Cerebellar cortex (tissue), 1 donor: Measurements from ENCODE around the gene MBD2.
"Not testable (repeated sequence)": the region's sequence is repeated elsewhere in the genome, so short reads cannot be mapped to it uniquely, and the experiment has no call there.

Experiments
- DNase-seq: peaks from one replicate; pipeline ENCODE4 v3.0.0-alpha.2; 2015; ENCODE audit warnings: low spot score

The MBD2 gene

DNA sequence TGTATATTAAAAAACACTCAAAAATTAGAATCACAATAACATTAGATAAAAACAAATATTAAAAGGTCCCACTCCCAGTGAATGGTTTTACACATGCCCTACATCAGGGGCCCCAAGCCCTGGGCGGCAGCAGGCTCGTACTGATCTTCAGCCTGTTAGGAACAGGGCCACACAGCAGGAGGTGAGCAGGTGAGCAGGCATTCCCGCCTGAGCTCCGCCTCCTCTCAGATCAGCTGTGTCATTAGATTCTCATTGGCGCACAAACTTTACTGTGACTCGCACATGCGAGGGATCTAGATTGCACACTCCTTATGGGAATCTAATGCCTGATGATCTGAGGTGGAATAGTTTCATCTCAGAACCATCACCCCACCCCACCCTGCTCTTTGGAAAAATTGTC lies 74.2 kb downstream of the MBD2 start:
- DNase-seq: no peak

GRCh38 chr18:54149078-54149697 lies 75.3 kb downstream of the MBD2 start:
- no peak for DNase-seq

- DNase-seq: no peak
Observed at GRCh38 chr18:54148678-54149077, 75.8 kb downstream of the MBD2 start.

GRCh38 chr18:54148151-54148550 lies 76.3 kb downstream of the MBD2 start:
- no peak for DNase-seq

DNA sequence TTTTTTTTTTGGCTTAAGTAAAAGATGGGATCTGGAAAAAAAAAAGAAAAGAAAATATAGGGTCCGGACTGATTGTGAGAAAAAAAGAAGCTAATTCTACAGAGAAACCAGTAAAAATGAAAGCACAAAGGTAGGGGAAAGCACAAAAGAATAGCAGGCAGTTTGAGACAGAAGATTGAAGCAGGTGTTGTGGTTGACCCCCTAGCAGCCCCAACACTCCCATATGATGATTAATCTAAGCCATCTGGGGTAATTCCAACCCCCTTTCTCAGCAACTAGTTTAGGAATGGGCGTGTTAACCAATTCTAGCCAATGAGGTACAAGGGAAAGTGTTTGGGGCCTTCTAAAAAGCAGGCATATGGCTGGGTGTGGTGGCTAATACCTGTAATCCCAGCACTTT lies 77.0 kb downstream of the MBD2 start:
- no peak for DNase-seq

DNA sequence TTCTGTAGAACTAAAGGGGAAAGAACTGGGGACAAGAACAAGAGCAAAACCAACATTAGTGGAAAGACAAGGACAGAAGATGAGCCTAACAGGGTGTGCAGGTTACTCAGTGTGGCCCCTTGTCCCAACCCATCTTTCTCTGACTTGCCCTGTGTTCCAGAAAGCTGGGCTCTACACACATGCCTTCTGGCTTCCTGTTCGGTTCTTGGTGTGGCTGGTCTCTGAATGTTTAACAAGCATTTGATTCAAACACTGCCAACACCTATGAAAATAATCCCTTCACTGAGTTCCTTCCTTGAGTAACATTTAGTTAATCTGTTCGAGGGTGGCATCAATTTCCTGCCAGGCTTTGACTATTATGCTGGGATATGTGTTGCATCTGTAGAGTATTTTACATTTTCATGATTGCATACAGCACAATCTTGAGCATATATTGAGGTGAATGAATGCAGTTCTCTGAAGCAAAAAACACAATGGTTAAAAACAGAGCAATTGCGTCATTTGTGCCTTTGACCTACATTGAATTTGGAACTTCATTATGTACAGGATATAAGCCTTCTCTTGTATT lies 83.3 kb downstream of the MBD2 start:
- no peak for DNase-seq

DNA sequence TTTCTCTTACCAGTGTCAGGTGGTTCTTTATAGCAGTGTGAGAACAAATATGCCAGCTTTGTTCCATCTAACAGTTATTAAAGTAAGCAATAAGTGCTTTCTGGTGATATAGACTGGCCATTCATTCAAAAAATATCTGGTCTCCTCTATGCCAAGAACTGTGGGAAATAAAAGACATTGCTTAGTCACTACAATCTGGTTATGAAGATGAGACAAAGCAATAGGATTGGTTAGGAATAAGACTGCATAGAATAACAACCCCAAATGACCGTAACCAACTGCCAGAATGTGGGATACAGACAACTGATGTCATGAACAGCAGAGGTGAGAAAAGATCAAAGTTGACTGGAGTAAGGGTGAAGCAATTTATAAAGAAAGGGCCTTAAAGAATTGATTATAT lies 83.8 kb downstream of the MBD2 start:
- DNase-seq: no peak

DNA sequence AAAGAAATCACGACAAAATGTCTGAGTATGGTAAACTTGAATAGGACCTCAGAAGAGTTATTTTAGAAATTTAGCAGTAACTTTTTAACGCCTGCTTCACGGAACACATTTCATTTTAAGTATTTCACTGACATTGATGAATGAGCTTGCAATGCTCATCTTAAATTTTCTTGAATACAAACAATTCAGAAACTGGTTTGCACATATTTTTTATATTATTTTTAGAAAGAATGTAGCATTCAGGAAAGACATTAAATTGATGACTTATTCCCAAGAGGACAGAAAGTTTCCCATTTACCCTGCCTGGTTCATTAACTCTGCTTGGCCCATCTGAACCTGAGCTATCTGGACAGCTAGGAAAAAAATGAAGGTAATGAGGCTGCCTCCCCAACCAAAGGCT lies 89.3 kb downstream of the MBD2 start:
- no peak for DNase-seq

DNA sequence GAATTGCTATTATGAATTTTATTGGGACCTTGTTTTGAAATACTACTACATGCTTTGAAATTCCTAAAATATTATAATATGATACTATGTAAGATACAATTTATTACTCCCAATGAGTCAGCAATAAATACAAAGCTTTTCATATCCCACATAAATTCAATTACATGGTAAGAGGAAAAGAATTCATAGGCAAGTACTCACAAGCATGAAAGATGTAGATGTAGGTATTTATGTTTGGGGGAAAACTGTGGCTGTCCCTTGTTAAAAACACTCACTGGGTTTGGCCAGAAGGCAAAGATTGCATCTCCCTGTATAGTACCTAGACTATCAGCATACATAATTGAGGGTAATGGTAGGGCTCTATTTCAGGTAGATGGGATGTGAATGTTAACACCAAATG lies 90.4 kb downstream of the MBD2 start:
- no peak for DNase-seq

DNA sequence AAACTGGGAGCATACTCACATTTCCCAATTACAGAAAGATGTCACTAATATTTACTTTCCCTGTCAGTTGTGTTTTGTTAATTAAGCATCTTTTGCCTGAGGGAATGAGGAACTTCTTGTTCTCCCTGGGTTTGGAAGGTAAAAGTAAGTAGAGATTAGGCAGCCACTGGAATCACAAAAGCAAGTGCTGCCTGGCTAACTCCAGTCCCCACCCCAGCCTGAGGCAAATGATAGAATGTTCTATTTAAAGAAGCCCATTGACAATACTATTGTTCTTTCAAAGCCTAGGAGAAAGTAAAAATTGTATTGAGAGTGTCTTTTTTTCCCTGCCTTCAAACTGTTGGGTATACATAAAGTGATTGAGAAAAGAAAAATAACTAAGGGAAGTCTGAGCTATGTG lies 93.8 kb downstream of the MBD2 start:
- DNase-seq: no peak

DNA sequence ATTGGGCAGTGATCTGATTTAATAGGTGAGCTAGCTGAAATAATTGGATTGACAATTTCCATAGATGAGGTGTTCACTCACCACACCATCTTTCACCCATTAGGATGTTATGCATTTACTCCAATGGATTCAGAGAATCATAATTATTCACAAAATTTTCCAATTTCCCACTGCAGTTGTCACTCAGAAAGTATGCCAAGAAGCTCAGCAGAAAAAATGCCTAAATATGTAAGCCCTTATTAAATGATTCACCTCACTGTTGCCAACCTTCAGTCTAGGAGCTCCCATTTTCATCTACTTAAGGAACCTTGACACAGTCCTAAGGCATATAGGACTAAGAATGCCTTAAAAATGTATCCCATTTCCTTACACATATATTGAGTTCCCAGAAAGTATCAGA lies 94.3 kb downstream of the MBD2 start:
- no peak for DNase-seq

GRCh38 chr18:54129448-54130067 lies 94.9 kb downstream of the MBD2 start:
- DNase-seq: no peak

DNA sequence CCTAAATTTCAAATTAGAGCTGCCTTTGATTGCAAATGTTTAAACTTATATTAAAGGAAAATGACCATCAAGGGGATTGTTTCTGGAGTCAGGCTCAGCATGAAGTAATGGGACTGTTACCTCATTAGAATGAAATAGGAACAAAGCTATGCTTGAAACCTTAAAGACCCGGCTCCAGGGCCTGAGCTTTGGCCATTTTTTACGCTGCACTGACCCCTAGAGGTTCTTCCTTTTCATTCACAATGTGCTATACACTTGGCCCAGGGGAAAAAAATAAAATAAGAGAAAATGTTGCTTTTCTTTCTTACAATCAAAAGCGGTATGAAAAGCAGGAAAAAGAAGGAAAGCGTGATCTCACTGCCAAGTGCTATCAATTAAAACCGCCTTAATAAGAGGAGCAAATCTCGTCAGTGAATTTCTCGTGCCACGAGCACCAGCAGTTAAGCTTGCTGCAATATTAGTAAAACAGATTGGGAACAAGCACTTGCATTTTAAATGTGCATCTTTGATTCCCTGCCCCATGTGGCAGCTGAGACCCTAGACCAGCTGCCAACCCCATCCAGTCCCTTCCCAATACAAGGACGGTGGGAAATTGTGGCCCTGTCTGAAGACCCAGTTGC lies 96.6 kb downstream of the MBD2 start:
- peak; percentile 50 for DNase-seq

DNA sequence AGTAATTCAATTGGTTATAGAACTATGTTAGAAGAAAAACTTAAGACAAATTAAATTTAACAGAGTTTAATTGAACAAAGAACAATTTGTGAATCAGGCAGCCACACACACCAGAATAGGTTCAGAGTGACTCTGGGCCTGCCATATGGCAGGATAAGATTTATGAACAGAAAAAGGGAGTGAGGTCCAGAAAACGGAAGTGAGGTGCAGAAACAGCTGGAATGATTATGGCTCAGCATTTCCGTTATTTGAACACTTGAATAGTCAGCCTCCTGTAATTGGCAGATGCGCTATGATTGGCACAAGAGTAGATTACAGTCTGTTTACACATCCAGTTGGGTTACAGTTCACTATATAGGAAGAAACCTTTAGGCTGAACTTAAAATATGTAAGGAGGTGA lies 99.0 kb downstream of the MBD2 start:
- no peak for DNase-seq

GRCh38 chr18:54123720-54124440 lies 100.6 kb downstream of the MBD2 start:
- DNase-seq: not testable (repeated sequence)

- DNase-seq: peak; percentile 73
Observed at GRCh38 chr18:54119524-54120019, 104.9 kb downstream of the MBD2 start.

DNA sequence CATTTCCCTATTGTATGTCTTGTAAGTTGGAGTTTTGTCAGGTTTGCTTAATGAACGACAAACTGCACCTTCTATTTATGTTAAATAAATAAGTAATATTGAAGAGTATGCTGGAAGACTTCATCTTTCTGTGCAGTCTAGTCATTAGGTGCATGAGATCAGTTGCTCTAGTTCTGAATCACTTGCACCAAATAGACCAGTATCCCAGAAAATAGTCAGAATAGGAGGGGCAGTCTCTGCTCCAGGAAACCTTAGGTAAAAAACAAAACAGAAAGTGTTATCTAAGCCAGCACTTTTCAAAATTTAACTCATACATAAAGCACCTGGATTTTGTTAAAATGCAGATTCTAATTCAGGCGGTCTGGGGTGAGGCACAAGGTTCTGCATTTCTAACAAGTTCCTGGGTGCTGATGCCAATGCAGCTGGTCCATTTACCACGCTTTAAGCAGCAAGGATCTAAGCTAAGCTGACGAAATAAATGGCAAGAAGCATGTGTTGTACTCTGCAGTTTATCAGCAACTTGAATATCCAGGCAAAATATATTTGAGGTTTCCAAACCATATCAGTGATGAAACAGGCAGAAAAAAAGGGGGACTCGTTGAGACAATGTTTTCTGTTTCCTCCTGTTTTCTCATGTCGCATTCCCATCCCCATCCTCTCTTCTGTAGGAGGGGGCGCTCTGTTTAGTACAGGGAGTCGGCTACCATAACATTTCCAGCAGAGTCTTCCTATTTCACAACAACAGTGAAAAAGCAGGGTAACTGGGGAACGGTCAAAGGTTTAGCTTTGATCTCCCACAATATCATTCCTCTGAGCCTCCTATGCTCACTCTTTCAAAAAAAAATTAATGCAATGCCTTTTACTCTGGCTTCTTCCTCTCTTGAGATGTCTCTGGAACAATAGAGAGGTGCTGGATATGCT lies 106.4 kb downstream of the MBD2 start:
- DNase-seq: no peak

DNA sequence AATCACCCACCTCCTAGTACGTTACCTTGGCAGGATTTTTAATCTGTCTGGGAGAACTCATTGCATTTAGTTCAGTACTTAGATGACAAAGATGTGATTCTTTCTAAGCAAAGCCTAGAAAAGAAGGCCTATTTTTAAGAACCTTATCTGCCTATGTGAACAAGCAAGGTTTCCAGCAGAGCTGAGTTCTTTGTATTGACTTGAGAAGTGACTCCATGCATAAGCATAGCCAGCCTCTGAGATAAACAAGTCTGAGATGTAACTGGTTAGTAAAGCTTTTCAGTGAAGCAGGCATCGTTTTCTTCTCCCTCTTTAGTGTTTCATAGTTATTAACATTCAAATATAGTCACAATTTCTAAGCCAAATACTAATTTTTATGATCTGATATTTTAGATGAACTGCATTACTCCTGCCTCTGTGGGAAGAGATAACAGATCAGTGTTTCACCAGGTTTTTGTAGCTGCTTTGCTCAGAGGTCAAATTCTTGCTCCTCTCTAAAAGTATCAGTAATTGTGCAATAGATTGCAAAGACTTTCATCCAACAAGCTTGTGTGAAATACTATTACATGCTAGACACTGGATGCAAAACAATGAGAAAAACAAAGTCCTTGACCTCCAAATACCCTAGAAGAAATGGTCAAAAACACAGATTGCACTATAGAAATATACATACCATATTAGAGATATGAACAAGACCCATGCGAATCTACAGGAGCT lies 107.8 kb downstream of the MBD2 start:
- DNase-seq: no peak

- DNase-seq: no peak
Observed at GRCh38 chr18:54112356-54112755, 112.1 kb downstream of the MBD2 start.

GRCh38 chr18:54109131-54109683 lies 115.3 kb downstream of the MBD2 start:
- no peak for DNase-seq
